Cardiac muscle cell (in vitro differentiated cells and primary cell): Measurements from ENCODE around the gene DYSF. TPM values are rescaled to one million over a fixed set of nuclear protein-coding genes. Genes with fewer than 3 reads are reported as not detected.

Experiments
- DNase-seq, 2 donors: peaks; one replicate each; pipeline versions ENCODE4 v3.0.0 to v3.0.0-alpha.2; 2010 to 2017; ENCODE audit warnings: low read depth in 1 of 2, low spot score in 1 of 2
- H3K27ac ChIP-seq: fragments of 200-600 bp; sonication (generic); 2 replicates; pipeline ENCODE4 v1.5.1; 2016
- H3K27me3 ChIP-seq: fragments of 200-600 bp; sonication (generic); 2 replicates; pipeline ENCODE4 v1.6.0; 2016; ENCODE audit warnings: control low read depth
- H3K36me3 ChIP-seq: fragments of 200-600 bp; sonication (generic); 2 replicates; pipeline ENCODE4 v1.5.1; 2016; ENCODE audit warnings: control low read depth
- H3K4me1 ChIP-seq: fragments of 200-600 bp; sonication (generic); 2 replicates; pipeline ENCODE4 v1.8.1; 2017; ENCODE audit warnings: low read depth, mild to moderate bottlenecking, mixed run types
- H3K4me3 ChIP-seq: fragments of 200-600 bp; sonication (generic); 2 replicates; pipeline ENCODE4 v1.5.1; 2016; ENCODE audit warnings: mild to moderate bottlenecking
- H3K9me3 ChIP-seq: fragments of 200-600 bp; sonication (generic); 2 replicates; pipeline ENCODE4 v1.5.1; 2017; ENCODE audit warnings: low read depth, mild to moderate bottlenecking, control low read depth
- polyA plus RNA-seq: library from polyadenylated mRNA; unstranded; fragments of >200 nt; fragmentation: Nextera tagmentation; extraction: Ambion mirVana; gene quantifications from 2 replicates; pipeline ENCODE4 v1.2.1, GENCODE V29; 2016
- total RNA-seq: library from RNA; depleted of rRNA; stranded (reverse); fragments of >200 nt; gene quantifications from 2 replicates; pipeline ENCODE4 v1.2.3, GENCODE V29; 2016
- TF ChIP-seq, protein P1 (sequence below): IDR thresholded peaks from 2 replicates; pipeline ENCODE4 v1.5.1; 2012; ENCODE audit warnings: low read depth, mild to moderate bottlenecking, low read length

The DYSF gene
- total and polyA plus RNA-seq, 2 experiments from 2014 or later = 34.6 to 57.4 TPM

DNA sequence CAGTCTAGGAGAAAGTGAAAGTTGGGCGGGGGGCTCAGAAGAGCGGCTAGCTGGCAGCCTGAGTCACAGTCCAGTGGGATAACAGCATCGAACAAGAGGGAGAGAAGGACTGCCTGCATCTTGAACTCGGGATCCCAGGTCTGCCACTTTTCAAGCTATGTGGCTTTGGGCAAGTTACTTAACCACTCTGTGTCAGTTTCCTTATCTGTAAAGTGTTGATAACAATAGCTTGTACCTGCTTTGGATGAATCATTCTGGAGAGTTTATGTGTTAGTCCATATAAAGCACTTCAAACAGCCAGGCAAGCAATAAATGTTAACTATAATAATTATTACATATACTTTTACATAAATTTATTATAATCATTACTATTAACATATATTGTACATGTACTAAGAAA, 4.6 kb downstream of the DYSF start:
- H3K36me3 ChIP-seq = no peaks in the 10 kb centered on the region
- H3K4me3 ChIP-seq = no peak overlapping the region
- TF ChIP-seq, protein P1, sequence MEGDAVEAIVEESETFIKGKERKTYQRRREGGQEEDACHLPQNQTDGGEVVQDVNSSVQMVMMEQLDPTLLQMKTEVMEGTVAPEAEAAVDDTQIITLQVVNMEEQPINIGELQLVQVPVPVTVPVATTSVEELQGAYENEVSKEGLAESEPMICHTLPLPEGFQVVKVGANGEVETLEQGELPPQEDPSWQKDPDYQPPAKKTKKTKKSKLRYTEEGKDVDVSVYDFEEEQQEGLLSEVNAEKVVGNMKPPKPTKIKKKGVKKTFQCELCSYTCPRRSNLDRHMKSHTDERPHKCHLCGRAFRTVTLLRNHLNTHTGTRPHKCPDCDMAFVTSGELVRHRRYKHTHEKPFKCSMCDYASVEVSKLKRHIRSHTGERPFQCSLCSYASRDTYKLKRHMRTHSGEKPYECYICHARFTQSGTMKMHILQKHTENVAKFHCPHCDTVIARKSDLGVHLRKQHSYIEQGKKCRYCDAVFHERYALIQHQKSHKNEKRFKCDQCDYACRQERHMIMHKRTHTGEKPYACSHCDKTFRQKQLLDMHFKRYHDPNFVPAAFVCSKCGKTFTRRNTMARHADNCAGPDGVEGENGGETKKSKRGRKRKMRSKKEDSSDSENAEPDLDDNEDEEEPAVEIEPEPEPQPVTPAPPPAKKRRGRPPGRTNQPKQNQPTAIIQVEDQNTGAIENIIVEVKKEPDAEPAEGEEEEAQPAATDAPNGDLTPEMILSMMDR = no peak
- no peak for DNase-seq
- peak overlapping the region; percentile 99 for H3K27ac ChIP-seq
- peaks cover 41% of the 10 kb centered on the region for H3K4me1 ChIP-seq
- no peaks in the 10 kb centered on the region for H3K9me3 ChIP-seq
- H3K27me3 ChIP-seq = no peaks in the 10 kb centered on the region

DNA sequence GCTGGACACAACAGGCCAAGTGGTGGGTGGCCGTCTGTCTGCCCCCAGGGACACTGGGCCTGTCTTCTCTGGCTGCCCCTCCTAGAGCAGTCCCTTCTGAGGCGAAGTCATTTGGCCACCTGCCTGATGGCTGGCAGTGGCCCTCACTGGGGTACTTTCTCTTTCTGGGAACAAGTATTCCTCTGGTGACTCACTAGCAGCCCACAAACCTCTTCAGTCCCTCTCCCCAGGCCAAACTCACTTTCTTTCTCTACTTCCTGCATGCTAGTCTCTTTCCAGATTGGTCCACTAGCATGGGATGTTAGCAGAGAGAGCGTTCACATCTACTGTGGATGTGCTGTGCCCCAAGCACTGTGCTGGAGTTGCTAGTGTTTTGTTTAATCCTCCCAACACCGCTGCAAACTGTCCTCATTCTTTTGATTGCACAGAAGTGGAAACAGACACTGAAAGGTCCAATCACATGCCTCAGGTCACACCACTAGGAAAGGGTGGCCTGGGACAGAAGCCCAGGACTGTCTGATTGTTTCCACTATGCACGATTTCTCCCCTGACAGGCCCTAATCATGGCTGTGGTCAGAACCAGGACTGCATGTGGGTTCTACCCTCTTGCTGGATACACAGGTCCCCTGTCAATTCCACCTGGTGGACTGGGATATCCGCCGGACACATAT, 5.2 kb downstream of the DYSF start:
- TF ChIP-seq, protein P1 = no peak
- Histone ChIP-seq H3K4me1 (peaks cover 38% of the 10 kb centered on the region), H3K4me3 (no peak overlapping the region), H3K36me3 (no peaks in the 10 kb centered on the region), H3K27ac (peak overlapping the region; percentile 99), H3K27me3 (no peaks in the 10 kb centered on the region), H3K9me3 (no peaks in the 10 kb centered on the region)
- peak in 1 of 2 donors; percentile 45 for DNase-seq

DNA sequence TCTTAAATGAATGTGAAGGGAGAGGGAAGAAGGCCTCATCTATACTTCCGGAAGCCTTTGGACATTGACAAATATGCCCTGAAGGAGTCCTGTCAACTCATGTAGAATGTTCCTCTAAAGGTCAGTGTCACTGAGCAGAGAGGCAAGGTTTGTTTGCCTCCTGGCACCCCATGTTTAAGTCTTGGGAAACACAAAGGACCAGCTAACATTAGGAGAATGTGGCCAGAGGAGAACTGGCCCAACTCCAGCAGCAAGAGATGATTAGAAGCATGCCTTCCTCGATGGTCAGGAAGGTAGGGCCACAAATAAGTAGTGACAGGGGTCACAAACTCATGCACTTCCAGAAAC, 5.7 kb downstream of the DYSF start:
- no peak overlapping the region for H3K4me3 ChIP-seq
- TF ChIP-seq, protein P1 = no peak
- no peak for DNase-seq
- H3K27ac ChIP-seq = peak overlapping the region; percentile 99
- no peaks in the 10 kb centered on the region for H3K9me3 ChIP-seq
- no peaks in the 10 kb centered on the region for H3K36me3 ChIP-seq
- peaks cover 36% of the 10 kb centered on the region for H3K4me1 ChIP-seq
- peaks cover 2% of the 10 kb centered on the region for H3K27me3 ChIP-seq

DNA sequence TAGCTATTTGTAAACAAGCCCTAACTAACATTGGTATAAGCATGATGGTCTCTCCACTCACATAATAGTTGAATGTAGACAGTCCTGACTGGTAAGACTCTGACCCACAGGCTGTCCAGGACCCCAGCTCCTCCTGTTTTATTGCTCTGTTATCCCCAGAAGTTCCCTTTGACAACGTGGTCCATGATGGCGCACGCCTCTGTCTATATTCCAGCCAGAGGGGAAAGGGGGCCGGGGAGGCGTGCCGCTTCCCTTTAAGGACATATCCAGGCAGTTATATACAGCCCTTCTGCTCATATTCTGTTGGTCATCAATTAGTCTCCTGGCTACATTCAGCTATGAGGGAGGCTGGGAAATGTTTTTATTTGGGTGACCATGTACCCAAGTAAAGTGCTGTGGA, 6.7 kb downstream of the DYSF start:
- TF ChIP-seq, protein P1 = no peak
- Histone ChIP-seq H3K9me3 (no peaks in the 10 kb centered on the region), H3K36me3 (no peaks in the 10 kb centered on the region), H3K4me3 (no peak overlapping the region), H3K27ac (no peak overlapping the region), H3K27me3 (peaks cover 12% of the 10 kb centered on the region), H3K4me1 (peaks cover 26% of the 10 kb centered on the region)
- no peak for DNase-seq

DNA sequence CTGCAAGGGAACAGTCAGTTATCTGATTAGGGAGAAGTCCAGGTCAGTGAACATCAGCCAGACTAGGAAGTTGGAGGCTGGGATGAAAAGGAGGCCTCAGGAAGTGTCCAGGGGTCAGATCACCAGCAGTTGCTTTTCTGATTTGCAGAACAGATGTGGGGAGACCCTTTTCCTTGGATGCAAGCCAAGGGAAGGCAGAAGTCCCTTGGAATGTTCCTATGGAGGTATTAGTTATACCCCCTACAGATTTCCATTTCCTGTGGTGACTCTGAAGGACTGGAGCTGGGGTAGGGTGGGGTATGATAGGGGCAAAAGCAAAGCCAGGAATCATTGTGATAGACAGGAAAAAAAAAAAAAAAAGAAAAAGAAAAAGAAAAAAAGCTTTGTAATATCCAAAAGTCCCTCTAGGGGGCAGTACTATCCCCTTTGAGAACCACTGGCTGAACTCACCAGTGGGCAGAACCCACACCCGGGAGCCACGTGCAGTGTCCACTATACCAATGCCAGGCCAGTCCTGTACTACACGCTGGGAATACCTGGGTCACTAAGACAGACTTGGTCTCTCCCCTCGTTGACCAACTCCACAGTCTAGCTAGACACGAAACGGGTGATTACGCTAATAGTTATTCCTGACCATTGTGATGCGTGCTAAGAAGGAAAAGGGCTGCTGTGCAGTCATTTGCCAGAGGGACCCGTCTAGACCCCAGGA, 7.4 kb downstream of the DYSF start:
- peak in 1 of 2 donors; percentile 50 for DNase-seq
- Histone ChIP-seq H3K9me3 (no peaks in the 10 kb centered on the region), H3K27ac (no peak overlapping the region), H3K4me1 (peaks cover 20% of the 10 kb centered on the region), H3K36me3 (no peaks in the 10 kb centered on the region), H3K4me3 (no peak overlapping the region), H3K27me3 (peaks cover 19% of the 10 kb centered on the region)
- TF ChIP-seq, protein P1 = peak; percentile 65
